Measurements from ENCODE around the gene NAA10.

NAA10 gene

DNA sequence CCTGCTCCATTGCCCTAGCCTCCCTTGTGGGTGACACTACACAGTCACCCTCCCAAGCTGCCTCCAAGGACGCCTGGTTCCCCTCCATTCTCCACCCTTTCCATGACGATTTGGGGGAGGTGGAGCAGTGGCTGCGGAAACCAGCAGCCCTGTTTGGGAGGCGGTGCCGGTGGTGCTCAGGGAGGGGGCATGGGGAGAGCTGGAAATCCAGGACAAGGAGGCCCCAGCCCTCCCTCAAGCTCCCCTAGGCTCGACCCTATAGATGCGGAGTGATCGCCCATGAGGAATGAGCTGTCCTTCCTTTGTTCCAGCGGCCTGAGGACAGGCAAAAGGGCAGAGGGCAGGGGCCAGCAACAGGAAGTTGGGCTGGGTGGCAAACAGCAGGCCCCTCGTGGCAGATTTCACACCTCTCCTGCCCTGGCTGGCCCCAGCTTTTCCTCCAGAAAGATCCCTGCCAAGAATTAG lies 13.2 kb upstream of the NAA10 start:
- DNase-seq, result no peak

DNA sequence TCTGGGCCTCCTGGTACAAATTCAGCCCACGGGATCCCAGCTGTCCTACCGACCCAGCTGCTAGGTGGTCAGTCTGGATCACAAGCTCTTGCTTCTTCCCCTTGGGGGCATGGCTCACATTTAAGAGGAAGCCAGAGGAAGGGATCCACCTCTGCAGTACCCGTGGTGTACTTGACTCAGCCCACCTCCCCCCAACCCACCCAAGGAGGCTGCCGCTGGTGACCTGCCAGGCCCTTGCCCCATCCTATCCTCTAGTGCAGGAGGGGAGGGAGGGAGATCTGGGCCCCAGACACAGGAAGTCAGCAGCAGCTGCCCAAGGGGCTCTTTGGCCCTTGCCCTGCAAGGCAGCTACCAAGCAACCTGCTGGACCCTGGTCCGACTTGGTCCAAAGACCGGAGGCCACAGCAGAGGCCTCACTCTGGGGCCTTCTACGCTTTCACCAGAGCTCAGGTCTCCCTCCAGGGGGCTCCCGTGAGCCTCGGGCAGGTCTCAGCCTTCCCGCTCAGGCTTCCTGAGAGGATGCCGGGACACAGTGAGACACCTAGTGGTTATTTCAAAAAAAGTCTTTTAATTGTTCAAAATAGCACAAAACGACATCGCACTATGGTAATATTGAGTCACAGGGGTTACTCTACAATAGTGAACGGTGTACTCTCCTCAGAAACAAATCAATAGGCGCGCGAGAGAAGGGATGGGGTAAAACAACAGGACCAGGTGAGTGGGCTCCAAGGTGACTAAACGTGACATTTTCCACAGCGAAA lies 12.4 kb upstream of the NAA10 start:
- DNase-seq, result peak; percentile 84

DNA sequence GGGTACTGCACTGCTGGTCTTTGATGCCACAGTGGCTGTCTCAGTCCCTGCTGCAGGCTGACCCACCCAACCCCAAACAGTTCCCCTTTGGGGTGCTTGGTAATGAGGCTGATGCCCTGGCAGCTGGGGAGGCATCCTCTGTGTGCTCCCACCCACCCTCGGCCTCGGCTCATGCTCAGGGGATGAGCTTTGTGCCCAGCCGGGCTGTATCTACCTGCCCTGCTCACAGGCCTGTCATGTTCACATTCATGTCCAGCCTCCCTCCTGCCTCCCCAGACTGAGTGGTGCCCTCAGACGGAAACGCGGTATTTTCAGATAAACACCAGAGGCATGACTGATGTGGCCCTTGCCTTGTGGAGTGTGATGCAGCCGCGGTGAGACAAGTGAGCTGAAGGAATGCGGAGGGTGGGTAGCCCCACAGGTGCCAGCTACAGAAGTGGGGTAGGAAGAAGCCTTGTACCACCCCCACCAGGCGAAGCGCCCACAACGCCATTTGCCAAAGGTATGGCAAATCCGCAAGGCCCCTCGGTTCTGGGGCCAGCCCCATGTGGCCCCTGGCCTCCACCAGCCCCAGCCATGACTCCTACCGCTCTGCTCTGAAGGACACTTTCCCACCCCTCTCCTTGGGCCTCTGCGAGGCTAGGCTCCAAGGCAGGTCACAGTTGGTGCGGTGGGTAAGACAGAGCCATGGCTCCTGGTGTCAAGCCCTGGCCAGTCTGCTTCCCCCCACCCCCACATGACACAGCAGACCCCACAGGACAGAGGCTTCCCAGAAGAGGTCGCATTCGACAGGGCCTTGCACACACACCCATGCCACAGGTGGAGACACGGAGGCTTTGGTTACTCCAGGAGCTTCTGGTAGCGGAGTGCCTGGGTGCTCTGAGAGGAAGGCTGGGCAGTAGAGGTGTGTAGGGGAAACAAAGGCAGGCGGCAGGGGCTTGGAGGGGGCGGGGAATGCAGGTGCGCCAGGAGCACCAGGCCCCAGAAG lies 11.4 kb upstream of the NAA10 start:
- DNase-seq, result no peak

DNA sequence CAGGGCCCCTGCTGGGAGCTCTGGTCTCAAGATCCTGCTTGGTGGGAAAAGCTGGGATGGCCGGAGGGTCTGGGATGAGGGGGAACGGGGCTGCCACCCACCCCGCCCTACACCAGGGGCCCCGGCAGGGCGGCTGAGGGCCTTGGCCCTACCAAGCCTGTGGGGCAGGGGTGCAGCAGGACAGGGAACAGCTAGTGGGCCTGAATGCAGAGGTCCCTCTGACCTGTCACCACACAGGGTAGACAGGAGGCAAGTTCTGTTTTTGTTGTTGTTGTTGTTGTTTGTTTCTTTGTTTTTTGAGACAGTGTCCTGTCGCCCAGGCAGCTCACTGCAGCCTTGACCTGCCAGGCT lies 9.9 kb upstream of the NAA10 start:
- no peak for DNase-seq

DNA sequence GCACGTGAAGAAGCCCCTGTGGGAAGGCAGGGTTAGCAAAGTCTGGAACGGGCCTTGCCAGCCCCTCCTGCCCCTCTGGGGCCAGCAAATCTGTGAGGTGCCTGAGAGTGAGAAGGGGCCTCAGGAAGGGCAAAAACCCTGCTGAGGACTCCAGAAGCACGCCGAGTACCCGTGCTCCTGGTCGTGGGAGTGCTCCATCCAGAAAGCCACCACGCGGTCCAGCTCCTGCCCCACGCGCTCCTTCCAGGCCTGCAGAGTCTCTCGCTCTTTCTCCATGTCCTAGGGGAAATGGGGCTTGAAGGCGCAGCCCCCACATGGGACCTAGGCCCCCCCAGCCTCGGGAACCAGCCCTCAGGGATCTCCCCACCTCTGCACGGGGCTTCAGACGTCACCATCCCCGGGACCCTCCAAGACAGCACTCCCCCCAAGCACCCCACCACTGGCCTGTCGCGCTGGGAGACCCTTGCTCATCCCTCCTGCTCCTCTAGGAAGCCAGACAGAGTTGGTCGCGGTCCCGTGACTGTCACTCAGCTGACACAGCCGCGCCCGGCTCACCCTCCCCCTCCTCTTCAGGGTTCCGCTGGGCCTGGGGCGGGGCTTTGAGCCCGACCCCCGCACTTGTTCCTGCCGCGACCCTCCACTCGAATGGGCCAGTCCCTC lies 9.4 kb upstream of the NAA10 start, which contains the start of gene RENBP:
RENBP (minus strand) TSS at position 504 of the 660 bp plus-strand sequence; CDS start at position 471, 33 bp downstream.
- peak; percentile 67 for DNase-seq

DNA sequence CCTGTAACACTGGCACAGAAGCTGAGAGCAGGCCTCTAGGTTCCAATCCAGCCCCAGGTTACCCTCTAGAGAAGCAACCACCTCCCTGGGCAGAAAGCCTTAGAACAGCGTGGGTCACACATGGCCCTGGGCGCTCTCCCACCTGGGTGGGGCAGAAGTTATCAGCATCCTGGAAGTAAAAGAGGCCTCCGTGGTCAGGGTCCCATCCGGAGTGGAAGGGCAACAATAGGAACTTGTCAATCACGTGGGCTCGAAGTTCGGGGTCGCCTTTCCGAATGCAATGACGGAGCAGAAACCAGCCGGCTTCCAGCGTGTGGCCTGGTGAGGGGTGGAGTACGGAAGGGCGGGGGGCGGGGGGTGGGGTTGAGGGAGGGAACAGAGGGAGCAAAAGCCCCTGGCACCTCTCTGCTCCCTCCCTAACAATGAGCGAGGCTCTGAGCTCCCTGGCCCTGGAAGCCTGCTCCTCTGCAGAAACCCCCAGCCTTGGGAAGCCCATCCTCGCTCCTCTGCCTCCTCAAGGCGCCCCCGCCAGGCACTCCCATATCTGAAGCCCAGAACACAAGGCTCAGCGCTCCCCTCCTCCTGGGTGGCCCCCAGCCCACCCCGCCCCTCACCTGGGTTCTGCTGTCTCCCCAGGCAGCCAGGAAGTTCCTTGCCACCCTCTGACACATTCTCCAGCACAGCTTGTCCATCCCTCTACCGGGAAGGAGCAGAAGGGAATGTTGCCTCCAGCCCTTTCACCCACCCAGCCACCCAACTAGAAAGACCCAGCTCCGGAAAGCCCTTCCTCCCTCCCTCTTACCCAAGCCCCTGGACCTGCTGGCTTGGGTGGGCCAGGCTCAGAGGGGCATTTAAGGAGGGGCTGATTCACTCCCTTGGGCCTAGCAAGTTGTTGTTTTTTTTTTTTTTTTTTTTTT lies 6.8 kb upstream of the NAA10 start:
- peak; percentile 2 for DNase-seq

DNA sequence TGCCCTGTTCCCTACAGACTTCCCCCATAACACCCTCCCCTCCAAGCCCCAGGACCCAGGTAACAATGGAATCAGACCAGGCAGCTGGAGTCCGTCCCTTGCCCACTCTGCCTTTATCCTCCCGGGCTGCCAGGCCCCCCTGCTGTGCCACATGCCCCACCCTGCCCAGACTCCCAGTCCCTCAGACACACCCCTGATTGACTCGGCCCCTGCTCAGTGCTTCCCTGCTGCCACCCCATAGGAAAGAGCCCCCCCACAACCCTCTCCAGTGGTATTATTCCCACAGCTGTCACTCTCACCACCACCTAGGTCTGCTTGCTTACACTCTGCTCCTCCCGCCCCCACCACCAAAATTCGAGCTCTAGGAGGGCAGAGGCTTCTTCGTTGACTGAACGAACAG lies 4.7 kb upstream of the NAA10 start:
- DNase-seq, result no peak

DNA sequence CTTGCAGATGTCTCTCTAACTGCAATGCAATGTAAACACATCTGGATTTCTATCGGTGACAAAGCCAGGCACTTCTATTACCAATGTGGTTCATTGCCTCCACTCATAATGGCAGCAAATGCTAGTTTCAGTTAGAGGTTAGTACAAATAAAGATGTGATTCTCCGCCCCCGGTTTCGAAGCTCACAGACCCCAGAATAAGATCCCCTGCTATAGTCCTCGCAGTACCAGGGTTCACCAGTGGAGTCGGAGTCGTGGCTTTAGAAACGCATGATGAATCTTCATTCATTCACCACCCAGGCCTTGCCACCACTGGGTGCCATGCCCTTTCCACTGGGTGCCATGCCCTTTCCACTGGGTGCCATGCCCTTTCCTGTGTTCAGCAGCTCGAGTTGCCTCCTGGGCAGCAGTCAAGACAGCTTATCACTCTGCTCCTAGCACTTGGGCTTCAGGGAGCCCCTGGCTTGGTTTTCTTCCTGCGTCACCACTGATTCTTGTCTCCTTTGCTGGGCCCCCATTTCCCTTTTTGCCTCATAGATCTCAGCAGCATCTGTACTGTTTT lies 3.5 kb upstream of the NAA10 start:
- no peak for DNase-seq

DNA sequence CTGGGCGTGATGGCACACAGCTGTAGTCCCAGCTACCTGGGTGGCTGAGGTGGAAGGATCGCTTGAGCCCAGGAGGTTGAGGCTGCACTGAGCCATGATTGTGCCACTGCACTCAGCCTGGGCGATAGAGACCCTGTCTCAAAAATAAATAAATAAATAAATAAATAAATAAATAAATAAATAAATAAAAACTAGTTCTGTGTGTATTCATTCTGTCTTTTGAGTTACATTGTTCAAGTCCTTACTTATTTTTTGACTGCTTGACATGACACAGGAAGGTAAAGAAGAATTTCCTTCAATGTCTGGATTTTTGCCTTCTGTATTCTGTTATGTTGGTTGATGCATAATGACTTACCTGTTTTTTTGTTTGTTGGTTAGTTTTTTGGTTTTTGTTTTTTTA lies 2.2 kb upstream of the NAA10 start:
- DNase-seq, result no peak

DNA sequence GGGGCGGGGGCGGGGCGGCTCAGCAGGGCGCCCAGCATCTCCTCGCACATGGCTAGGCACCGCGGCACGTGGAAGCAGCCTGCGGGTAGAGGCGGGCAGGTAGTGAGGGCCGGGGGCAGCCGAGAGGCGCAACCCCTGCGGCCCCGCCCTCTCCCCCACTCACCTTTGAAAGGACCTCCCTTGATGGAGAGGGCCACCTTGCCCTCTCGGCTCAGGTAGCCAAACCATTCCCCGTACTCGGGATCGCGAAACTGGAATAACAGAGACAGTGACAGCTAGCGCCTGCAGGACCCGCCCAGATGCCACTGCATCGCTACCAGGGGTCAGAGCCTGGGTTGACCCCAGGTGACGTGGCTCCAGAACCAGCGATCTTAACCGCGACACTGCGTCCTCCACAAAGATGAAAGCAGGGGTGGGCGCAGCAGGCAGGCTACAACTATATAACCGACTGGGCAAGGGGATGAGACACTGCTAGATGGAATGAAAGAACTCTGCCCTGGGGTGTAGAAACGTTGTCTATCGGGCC lies 552 bp upstream of the NAA10 start:
- no peak for DNase-seq

DNA sequence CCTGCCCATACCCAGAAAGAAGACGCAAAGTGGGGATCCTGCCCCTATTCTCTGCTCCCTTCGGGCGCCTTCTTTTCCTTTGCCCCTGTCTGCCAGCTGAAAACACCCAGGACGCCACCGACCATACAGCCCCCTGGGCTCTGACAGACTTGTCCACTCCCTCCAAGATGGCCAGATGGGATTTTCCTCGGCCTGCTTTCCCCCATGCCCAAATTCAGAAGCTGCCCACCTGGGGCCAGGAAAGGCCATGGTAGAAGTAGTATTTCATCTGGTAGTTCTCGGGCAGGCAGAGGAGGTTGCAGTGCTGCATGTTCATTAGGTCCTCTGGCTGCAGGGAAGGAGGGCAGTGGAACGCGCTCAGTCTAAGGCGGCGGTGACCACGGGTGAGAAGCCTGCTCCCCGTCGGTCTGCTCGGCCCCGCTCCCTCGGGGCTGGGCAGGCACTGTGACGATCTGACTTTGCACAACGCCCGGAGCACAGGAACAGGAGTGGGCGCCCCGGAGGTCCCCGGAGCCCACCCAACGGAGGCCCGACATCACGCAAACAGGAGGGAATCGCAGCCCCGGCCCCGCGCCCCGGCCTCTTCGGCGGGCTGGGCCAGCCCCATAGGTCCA lies 582 bp downstream of the NAA10 start:
- no peak for DNase-seq

DNA sequence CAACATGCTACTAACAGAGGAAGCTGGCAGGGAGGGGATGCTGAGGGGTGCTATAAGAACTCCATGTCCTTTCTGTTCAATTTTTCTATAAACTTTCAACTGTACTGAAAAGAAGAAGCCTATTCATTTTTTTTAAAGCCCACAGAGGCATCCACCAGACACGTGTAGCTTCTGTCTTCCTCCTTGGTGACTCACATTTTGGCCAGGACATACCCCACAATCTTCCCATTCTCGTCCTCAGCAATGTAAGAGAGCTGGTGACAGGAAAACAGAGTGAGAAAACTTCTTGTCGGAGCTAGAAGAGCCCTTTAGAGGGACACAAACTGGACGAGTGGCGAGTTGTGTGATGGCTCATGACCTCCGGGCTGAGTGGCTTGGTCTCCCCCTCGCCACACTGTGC lies 1.1 kb downstream of the NAA10 start:
- peak; percentile 25 for DNase-seq

DNA sequence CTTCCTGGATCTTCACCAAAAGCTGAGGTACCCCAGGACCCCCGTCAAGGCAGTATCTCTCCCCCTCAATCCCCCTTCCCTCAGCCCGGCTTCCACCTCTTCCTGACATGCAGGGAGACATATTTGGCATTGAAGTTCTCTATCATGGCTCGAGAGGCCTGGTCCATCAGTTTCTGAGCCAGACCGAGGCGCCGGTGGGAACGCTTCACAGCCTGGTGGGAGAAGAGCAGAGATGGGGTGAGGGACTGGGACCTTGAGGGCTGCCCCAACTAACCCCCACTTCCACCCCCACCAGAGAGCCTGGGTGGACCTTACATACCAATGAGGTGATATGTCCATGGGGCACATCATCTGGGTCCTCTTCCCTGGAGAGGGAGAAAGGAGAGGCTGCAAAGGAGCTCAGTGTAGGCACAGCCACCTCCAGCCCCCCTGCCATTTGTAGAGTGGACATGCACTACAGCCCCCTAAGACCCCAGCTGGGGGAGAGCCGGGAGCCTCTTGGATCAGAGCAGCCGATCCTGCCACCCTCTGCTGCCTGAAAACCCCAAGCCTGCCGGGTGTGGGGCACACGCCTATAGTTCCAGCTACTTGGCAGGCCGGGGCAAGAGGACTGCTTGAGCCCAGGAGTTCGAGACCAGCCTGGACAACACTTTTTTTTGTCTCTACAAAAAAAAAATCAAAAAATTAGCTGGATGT lies 2.5 kb downstream of the NAA10 start:
- DNase-seq, result no peak

DNA sequence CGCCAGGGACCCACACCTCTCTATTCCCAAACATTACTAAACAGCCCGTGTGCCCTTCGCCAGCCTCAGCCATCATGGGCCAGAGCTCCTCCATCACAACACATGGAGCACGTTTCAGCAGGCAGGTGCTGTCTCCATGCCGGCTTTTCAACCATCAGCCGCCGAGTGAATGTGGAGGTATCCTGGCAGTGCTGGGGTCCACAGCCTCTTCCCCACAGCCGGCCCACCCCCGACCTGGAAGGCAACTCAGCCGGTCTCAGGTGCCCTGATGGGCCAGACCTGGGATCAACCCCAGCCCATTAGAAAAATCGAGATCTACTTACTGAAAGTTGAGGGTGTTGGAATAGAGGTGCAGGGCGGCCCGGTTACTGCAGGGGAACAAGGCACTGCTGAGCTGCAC lies 3.1 kb downstream of the NAA10 start:
- no peak for DNase-seq

DNA sequence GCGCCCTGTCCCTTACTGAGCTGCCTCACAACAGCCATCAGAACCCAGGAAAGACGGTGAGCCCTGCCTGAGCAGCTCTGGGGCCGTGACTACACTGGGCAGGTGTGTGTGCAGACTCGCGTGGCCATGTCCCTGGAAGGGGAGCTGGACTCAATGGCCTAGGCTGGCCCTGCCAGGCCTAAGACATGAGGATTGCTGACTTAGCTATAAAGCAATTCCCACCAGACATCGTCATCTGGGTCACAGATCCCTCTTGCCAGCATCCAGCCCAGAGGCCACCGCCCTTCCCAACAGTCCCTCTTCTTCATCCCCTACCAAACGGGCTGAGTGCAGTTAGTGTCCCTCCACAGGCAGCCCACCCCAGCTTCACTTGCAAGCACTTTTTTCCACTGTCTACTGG lies 3.7 kb downstream of the NAA10 start:
- DNase-seq, result no peak

DNA sequence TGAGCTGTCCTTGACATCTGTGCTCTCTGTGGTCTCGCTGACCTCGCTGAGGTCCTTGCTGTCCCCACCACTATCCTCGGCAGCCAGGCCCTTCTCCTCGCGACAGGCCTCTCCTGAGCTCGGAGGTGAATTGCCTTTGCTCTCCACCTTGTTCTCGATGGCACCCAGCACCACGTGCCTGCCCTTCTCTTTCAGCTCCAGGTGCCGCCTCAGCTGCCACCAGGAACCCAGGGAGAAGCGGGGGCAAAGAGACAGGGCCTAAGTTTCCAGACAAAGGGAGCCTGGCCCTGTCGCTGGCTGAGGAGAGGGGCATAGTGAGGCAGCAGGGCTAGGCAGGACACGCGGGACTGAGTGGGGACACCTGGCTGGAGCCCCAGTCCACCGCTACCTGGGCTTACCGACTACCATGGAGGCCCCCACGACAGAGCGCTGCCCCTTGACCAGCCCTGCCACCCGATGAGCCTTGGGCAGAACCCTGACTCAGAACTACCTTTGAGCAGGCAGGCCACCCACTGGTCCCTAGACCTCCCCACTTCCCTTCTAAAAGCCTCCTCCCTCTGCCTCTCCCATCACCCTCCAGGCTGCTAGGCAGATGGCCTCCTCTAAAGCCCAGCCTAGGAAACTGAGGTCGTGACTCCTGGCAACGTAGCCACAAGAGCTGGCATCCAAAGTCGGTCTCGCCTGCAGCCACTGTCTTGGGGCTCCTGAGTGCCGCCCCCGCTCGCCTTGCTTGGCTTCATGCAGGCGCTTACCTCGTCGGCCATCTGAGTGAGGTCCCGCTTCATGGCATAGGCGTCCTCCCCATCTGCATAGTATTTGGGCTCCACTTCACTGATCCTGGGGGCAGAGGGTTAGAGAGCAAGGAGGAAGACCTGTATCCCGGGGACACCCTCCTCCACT lies 4.6 kb downstream of the NAA10 start:
- no peak for DNase-seq

DNA sequence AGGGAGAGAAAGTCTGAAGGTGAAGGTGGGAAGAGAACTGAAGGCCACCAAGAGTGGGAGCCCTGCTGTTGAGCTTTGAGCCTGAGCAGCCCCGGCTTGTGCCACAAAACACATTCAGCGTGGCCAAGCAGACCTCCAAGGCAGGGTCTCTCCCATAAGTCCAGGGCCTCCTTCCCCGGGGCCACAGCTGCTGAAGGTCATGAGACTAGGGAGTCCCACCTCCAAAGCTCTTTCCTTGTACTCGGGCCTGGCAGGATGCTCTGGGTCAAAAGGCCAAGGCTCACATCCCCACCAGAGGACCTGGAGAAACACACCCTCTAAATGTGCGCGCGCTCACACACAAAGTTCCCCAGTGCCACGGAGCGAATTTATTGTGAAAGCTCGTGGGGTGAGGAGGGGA lies 5.3 kb downstream of the NAA10 start:
- no peak for DNase-seq

DNA sequence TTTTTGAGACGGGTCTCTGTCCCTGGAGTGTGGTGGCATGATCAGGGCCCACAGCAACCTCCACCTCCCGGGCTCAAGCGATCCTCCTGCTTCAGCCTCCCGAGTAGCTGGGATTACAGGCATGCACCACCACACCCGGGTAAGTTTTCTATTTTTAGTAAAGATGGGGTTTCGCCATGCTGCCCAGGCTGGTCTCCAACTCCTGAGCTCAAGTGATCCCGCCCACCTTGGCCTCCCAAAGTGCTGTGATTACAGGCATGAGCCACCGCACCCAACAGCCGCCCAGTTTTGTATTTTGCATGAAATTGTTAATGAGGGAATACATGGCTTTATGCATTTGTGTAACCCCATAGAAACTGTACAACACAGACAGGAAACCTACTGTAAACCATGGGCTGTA lies 6.0 kb downstream of the NAA10 start:
- no peak for DNase-seq

All from suppressor macrophage treated with lipopolysaccharide for 4 hours (primary cell).